Measurements from ENCODE around the gene APIP.

DNA sequence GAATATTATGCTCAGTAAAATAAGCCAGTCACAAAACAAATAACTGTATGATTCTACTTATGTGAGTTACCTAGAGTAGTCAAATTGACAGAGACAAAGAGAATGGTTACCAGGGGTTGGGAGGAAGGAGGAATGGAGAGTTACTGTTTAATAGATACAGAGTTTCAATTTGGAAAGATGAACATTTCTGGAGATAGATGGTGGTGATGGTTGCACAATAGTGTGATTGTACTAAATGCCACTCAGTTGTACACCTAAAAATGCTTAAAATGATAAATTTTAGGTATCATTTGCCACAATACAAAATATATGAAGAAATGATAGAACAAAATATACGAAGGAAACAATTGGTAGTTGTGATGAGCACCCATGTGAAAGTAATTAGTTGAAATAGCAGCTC is 43.6 kb upstream of the APIP start:
- TF ChIP-seq, protein P1, sequence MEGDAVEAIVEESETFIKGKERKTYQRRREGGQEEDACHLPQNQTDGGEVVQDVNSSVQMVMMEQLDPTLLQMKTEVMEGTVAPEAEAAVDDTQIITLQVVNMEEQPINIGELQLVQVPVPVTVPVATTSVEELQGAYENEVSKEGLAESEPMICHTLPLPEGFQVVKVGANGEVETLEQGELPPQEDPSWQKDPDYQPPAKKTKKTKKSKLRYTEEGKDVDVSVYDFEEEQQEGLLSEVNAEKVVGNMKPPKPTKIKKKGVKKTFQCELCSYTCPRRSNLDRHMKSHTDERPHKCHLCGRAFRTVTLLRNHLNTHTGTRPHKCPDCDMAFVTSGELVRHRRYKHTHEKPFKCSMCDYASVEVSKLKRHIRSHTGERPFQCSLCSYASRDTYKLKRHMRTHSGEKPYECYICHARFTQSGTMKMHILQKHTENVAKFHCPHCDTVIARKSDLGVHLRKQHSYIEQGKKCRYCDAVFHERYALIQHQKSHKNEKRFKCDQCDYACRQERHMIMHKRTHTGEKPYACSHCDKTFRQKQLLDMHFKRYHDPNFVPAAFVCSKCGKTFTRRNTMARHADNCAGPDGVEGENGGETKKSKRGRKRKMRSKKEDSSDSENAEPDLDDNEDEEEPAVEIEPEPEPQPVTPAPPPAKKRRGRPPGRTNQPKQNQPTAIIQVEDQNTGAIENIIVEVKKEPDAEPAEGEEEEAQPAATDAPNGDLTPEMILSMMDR (IDR thresholded peaks at IDR 0.05; ENCODE audit: insufficient read depth, low read length, poor library complexity, severe bottlenecking): no peak
- TF ChIP-seq EZH2phosphoT487 (conservative IDR thresholded peaks at IDR 0.05; ENCODE audit: low read length): no peak

Measured in SU-DHL-6 (cell line).